ENCODE results near the gene SINHCAF. TPM values are rescaled to one million over a fixed set of nuclear protein-coding genes. Genes with fewer than 3 reads are reported as not detected.

SINHCAF gene
- total and polyA plus RNA-seq, 4 donors = 2.3 to 10.3 (median 4.9) TPM

DNA sequence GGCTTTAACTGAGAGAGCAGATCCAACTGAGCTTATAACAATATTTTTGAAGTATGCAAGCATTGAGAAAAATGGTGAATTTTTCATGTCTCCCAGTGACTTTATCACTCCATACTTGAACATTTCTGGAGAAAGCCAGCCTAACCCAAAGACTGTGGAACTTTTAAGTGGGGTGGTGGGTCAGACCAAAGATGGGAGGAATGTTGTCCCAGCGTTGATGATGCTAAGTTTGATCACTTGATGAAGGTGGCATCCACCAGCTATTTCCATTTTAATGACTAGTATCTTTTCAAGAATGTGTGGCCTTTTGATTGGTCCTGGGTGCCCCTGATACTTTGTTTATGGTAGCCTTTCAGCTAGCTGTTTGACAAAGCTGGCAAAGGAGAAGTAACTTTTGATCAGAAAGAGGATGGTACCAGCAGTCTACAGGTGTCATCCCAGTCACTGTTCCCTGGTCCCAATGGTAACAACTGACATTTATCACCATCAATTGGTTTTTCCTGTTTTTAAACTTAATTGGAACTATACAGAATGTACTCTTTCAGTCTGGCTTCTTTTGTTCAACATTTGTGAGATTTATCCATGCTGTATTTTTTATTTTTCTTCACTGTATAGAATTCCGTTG is 14.2 kb downstream of the SINHCAF start:
- Histone ChIP-seq H3K27me3 (ENCODE audit: control insufficient read depth in 4 of 4, insufficient read depth in 4 of 4, low read length in 3 of 4) (no peaks in the 10 kb centered on the region), H3K27ac (ENCODE audit: low read depth in 1 of 2, low read length in 2 of 2) (no peak overlapping the region), H3K36me3 (ENCODE audit: control insufficient read depth in 4 of 4, insufficient read depth in 3 of 4, low read depth in 1 of 4, low read length in 3 of 4) (peaks cover 0 to 2% (median 0%) of the 10 kb centered on the region in 4 donors), H3K9me3 (ENCODE audit: control insufficient read depth in 4 of 4, low read length in 3 of 4) (no peaks in the 10 kb centered on the region), H3K9ac (ENCODE audit: low read depth in 1 of 2, low read length in 2 of 2) (no peak overlapping the region), H3K4me3 (ENCODE audit: low read depth in 1 of 3, low read length in 3 of 3) (no peak overlapping the region), H3K4me1 (ENCODE audit: control insufficient read depth in 4 of 4, insufficient read depth in 4 of 4, low read length in 3 of 4) (peaks cover 0 to 2% (median 0%) of the 10 kb centered on the region in 4 donors)
- no peak for DNase-seq (ENCODE audit: low spot score)
- TF ChIP-seq RAD21 (IDR thresholded peaks at IDR 0.05) = no peak
- no peak for TF ChIP-seq REST (IDR thresholded peaks at IDR 0.05)
- TF ChIP-seq, protein P1, sequence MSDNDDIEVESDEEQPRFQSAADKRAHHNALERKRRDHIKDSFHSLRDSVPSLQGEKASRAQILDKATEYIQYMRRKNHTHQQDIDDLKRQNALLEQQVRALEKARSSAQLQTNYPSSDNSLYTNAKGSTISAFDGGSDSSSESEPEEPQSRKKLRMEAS (IDR thresholded peaks at IDR 0.05) = no peak
- TF ChIP-seq YY1 (IDR thresholded peaks at IDR 0.05) = no peak
- TF ChIP-seq, protein P2, sequence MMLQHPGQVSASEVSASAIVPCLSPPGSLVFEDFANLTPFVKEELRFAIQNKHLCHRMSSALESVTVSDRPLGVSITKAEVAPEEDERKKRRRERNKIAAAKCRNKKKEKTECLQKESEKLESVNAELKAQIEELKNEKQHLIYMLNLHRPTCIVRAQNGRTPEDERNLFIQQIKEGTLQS (IDR thresholded peaks at IDR 0.05) = no peak
- no peak for TF ChIP-seq GABPA (IDR thresholded peaks at IDR 0.05 in 1 of 2, conservative IDR thresholded peaks at IDR 0.05 in 1 of 2)
- no peak for TF ChIP-seq FOXA1 (IDR thresholded peaks at IDR 0.05)
- no peak for TF ChIP-seq JUND (IDR thresholded peaks at IDR 0.05)
- no peak for TF ChIP-seq FOXA2 (IDR thresholded peaks at IDR 0.05)
- TF ChIP-seq SP1 (IDR thresholded peaks at IDR 0.05) = no peak
- TF ChIP-seq TAF1 (conservative IDR thresholded peaks at IDR 0.05) = no peak
- no peak for TF ChIP-seq HNF4G (IDR thresholded peaks at IDR 0.05)
- no peak for TF ChIP-seq ZBTB33 (IDR thresholded peaks at IDR 0.05)
- no peak for TF ChIP-seq EGR1 (IDR thresholded peaks at IDR 0.05; ENCODE audit: low read depth in 2 of 2)
- TF ChIP-seq, protein P3, sequence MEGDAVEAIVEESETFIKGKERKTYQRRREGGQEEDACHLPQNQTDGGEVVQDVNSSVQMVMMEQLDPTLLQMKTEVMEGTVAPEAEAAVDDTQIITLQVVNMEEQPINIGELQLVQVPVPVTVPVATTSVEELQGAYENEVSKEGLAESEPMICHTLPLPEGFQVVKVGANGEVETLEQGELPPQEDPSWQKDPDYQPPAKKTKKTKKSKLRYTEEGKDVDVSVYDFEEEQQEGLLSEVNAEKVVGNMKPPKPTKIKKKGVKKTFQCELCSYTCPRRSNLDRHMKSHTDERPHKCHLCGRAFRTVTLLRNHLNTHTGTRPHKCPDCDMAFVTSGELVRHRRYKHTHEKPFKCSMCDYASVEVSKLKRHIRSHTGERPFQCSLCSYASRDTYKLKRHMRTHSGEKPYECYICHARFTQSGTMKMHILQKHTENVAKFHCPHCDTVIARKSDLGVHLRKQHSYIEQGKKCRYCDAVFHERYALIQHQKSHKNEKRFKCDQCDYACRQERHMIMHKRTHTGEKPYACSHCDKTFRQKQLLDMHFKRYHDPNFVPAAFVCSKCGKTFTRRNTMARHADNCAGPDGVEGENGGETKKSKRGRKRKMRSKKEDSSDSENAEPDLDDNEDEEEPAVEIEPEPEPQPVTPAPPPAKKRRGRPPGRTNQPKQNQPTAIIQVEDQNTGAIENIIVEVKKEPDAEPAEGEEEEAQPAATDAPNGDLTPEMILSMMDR (IDR thresholded peaks at IDR 0.05; ENCODE audit: low read depth, low read length, missing input control) = no peak
- no peak for TF ChIP-seq HNF4A (conservative IDR thresholded peaks at IDR 0.05)
- no peak for TF ChIP-seq NR2F2 (IDR thresholded peaks at IDR 0.05)
- TF ChIP-seq RXRA (IDR thresholded peaks at IDR 0.05) = no peak
- WGBS = 96% methylated on average over 2 of the region's 2 CpGs

Measured in liver (tissue), 9 donors.